Measurements from ENCODE around the gene ACR.
"Not testable (repeated sequence)": the region's sequence is repeated elsewhere in the genome, so short reads cannot be mapped to it uniquely, and the experiment has no call there.

- TF ChIP-seq CTCF, POLR2A (IDR thresholded peaks at IDR 0.05): not testable (repeated sequence)
Measured at GRCh38 chr22:50747521-50747920, 9.5 kb downstream of the ACR start.

Data from right lobe of liver (tissue), 4 donors.